Brain microvascular endothelial cell (primary cell): ENCODE data around the gene SLC10A7.

Experiments
- DNase-seq: peaks from one replicate; pipeline ENCODE4 v3.0.0-alpha.2; 2020
- H3K27ac ChIP-seq: fragments of 250-450 bp; sonication (Bioruptor Pico); 2 replicates; pipeline ENCODE4 v1.5.1; 2020; ENCODE audit warnings: mild to moderate bottlenecking, moderate library complexity
- H3K27me3 ChIP-seq: fragments of 250-450 bp; sonication (Bioruptor Pico); replicated peaks from 2 replicates; pipeline ENCODE4 v1.5.1; 2020; ENCODE audit warnings: mild to moderate bottlenecking
- H3K36me3 ChIP-seq: fragments of 250-450 bp; sonication (Bioruptor Pico); replicated peaks from 2 replicates; pipeline ENCODE4 v1.5.1; 2020; ENCODE audit warnings: mild to moderate bottlenecking
- H3K4me3 ChIP-seq: 2 replicates; pipeline ENCODE4 v1.5.1; 2011; ENCODE audit warnings: low read depth, mild to moderate bottlenecking, control low read depth, low read length, moderate library complexity
- CTCF ChIP-seq: IDR thresholded peaks from 2 replicates; pipeline ENCODE4 v1.5.1; 2011; ENCODE audit warnings: low read depth, mild to moderate bottlenecking, moderate library complexity, low read length, control low read depth, inconsistent platforms; ENCODE audit errors: missing control alignments
- in situ Hi-C: cut with HindIII; loops from 2 replicates; pipeline ENCODE4 v1.10.0; 2017; ENCODE audit warnings: low sequenced_read_pairs, low pct_ligation_motif_present

Gene SLC10A7

GRCh38 chr4:146494143-146494542 lies 27.6 kb downstream of the SLC10A7 start:
- Histone ChIP-seq H3K27ac (no peak overlapping the region), H3K4me3 (no peak overlapping the region), H3K36me3 (no peaks in the 10 kb centered on the region), H3K27me3 (no peaks in the 10 kb centered on the region)
- no peak for TF ChIP-seq CTCF
- DNase-seq, result no peak
- in situ Hi-C loops, result no loop called here

- no peak for DNase-seq
- H3K36me3 ChIP-seq, result no peaks in the 10 kb centered on the region
- in situ Hi-C loops, result no loop called here
- H3K27ac ChIP-seq, result no peak overlapping the region
- TF ChIP-seq CTCF, result no peak
- H3K4me3 ChIP-seq, result no peak overlapping the region
- H3K27me3 ChIP-seq, result no peaks in the 10 kb centered on the region
Measured at GRCh38 chr4:146490106-146490505, 31.6 kb downstream of the SLC10A7 start.

GRCh38 chr4:146488495-146489174 lies 33.1 kb downstream of the SLC10A7 start:
- H3K27ac ChIP-seq, result no peak overlapping the region
- no peaks in the 10 kb centered on the region for H3K27me3 ChIP-seq
- DNase-seq, result peak; percentile 32
- H3K36me3 ChIP-seq, result no peaks in the 10 kb centered on the region
- no peak overlapping the region for H3K4me3 ChIP-seq
- no peak for TF ChIP-seq CTCF
- in situ Hi-C loops, result no loop called here

GRCh38 chr4:146486565-146486964 lies 35.2 kb downstream of the SLC10A7 start:
- Histone ChIP-seq H3K4me3 (no peak overlapping the region), H3K27ac (no peak overlapping the region), H3K27me3 (no peaks in the 10 kb centered on the region), H3K36me3 (no peaks in the 10 kb centered on the region)
- in situ Hi-C loops, result no loop called here
- no peak for TF ChIP-seq CTCF
- DNase-seq, result no peak

GRCh38 chr4:146485968-146486367 lies 35.8 kb downstream of the SLC10A7 start:
- Histone ChIP-seq H3K27ac (no peak overlapping the region), H3K27me3 (no peaks in the 10 kb centered on the region), H3K4me3 (no peak overlapping the region), H3K36me3 (no peaks in the 10 kb centered on the region)
- in situ Hi-C loops, result no loop called here
- TF ChIP-seq CTCF, result no peak
- DNase-seq, result no peak

- TF ChIP-seq CTCF, result no peak
- H3K27ac ChIP-seq, result no peak overlapping the region
- H3K27me3 ChIP-seq, result no peaks in the 10 kb centered on the region
- no peaks in the 10 kb centered on the region for H3K36me3 ChIP-seq
- H3K4me3 ChIP-seq, result no peak overlapping the region
- no peak for DNase-seq
- in situ Hi-C loops, result no loop called here
Measured at GRCh38 chr4:146482788-146483187, 39.0 kb downstream of the SLC10A7 start.
